ENCODE results near the gene PDE4D.

Gene PDE4D

DNA sequence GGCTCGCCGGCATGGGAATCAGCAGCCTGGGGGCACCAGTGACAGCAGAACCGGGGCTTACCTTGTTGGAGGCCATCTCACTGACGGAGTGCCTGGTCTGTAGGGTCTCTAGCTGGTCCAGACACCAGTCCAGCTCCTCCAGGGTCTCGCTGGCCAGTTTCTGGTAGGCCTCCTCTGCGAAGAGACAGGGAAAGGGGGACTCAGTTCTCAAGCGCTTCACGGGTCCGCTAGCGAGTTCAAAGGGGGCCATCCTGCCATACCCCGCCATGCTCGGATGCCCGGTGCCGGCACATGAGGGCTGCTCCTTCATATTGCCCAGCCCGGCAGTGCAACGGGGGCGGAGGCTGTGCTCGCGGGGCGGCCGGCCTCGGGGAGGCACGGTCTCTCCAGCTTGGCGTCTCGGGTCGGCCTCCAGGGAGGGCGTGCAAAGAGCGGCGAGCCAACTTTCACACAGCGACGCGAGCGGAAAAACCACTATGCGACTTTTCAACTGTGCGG, 854.7 kb downstream of the PDE4D start:
- no peak overlapping the region for H3K27ac ChIP-seq
- TF ChIP-seq, protein P1, sequence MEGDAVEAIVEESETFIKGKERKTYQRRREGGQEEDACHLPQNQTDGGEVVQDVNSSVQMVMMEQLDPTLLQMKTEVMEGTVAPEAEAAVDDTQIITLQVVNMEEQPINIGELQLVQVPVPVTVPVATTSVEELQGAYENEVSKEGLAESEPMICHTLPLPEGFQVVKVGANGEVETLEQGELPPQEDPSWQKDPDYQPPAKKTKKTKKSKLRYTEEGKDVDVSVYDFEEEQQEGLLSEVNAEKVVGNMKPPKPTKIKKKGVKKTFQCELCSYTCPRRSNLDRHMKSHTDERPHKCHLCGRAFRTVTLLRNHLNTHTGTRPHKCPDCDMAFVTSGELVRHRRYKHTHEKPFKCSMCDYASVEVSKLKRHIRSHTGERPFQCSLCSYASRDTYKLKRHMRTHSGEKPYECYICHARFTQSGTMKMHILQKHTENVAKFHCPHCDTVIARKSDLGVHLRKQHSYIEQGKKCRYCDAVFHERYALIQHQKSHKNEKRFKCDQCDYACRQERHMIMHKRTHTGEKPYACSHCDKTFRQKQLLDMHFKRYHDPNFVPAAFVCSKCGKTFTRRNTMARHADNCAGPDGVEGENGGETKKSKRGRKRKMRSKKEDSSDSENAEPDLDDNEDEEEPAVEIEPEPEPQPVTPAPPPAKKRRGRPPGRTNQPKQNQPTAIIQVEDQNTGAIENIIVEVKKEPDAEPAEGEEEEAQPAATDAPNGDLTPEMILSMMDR (IDR thresholded peaks at IDR 0.05) = no peak
- TF ChIP-seq ZFX (IDR thresholded peaks at IDR 0.05; ENCODE audit: borderline replicate concordance) = no peak

DNA sequence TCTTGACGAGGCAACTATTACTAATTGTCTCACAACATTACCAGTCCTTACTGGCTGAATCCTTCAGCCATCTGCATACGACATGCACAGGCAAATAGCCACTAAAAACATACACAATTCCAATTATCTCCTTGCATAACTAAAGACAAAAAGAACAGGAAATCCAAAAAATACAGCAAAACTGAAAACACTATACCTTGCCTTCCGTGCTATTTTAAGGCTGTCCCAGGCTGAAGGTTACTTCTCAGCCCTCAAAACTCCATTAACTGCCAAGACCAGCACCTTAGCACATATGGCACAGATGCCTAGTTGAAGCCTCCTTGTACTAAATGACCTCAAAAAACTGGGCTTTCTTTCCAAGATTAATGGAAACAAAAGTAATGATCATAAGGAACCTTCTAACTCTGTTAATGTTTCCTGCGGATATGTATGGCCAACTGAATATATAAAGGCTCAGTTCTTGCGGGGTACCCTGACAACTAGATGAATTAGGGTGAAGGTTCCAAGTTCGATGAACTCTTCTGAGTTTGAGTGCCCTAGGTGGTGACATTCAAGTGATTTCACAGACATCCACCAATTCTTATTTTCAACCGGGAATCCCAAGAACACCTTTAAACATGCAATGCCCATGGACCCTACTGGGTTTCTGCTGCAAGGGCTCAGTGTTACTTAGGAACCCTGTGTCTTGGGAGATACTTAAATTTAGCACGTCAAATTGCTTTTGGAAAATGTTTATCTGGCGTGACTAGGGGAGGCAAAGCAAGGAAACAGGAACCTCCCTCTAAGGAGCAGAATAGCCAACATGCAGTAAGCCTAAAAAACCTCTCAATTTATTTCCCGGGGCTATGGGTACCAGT, 855.4 kb downstream of the PDE4D start:
- H3K27ac ChIP-seq = no peak overlapping the region
- TF ChIP-seq, protein P1 (IDR thresholded peaks at IDR 0.05) = no peak
- no peak for TF ChIP-seq ZFX (IDR thresholded peaks at IDR 0.05; ENCODE audit: borderline replicate concordance)

DNA sequence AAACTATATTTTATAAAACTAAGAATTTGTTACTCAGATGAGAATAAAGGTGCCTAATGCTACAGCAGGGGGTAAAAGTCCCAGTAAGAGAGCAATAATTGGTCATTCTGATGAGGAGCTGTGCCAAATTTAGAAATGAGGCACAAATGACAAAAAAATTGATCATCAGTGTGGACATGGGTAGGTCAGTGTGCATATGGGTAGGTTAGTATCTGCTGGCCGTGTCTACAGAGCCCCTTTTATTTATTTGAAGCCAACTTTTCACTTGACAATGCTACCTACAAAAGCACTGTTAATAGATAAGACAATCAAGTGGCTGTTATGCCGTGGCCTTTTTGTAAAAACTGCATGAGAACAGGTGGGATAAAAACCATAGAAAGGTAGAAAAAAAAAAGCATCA, 856.1 kb downstream of the PDE4D start:
- no peak overlapping the region for H3K27ac ChIP-seq
- TF ChIP-seq, protein P1 (IDR thresholded peaks at IDR 0.05) = no peak
- no peak for TF ChIP-seq ZFX (IDR thresholded peaks at IDR 0.05; ENCODE audit: borderline replicate concordance)

DNA sequence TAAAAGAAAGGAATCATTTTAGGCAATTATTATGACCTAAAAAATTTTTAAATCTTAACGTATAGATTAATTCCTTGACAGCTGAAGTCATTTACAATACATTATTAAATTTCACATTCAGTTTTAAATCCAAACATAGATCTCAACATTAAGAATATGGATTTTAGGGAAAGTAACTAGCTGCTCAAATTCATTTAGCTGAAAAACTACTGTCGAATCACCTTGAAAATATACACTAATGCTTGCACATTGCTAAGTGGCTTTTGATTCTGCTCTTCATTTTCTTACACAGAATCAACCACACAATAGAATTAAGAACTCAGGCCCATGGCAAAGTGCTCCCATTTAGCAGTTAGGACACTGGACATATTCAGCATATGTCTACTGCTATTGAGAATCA, 856.5 kb downstream of the PDE4D start:
- TF ChIP-seq, protein P1 (IDR thresholded peaks at IDR 0.05) = no peak
- no peak for TF ChIP-seq ZFX (IDR thresholded peaks at IDR 0.05; ENCODE audit: borderline replicate concordance)
- no peak overlapping the region for H3K27ac ChIP-seq

DNA sequence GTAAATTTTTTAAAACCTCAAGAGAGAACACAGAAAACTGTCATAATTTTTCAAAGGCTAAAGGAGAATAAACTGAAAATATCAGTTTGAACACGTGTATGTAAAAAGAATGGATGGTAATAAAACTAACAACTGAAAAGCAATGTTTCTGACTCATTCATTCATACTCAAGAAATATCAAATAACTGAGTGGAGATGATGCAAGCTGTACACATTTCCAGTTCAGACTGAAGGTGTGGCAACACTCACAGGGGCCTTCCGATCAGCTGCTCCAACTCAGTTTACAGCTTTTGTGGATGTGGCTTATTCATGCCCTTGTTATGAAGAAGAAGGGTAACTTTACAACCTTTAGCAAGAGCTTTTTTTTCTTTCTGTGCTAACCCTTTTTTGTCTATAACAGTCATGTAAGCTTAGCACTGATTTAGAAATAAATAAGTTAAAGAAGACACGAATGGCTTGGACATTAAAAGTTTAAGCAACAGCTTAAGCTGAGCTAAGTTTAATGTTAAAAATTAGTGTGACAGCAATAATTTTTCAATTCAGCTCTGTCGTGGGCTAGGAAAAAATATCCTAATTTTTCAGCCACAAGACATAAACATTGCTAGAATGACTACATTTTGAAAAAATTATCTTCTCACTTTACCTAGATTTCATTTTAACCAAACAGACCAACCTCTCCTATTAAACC, 857.1 kb downstream of the PDE4D start:
- H3K27ac ChIP-seq = no peak overlapping the region
- no peak for TF ChIP-seq ZFX (IDR thresholded peaks at IDR 0.05; ENCODE audit: borderline replicate concordance)
- TF ChIP-seq, protein P1 (IDR thresholded peaks at IDR 0.05) = no peak

DNA sequence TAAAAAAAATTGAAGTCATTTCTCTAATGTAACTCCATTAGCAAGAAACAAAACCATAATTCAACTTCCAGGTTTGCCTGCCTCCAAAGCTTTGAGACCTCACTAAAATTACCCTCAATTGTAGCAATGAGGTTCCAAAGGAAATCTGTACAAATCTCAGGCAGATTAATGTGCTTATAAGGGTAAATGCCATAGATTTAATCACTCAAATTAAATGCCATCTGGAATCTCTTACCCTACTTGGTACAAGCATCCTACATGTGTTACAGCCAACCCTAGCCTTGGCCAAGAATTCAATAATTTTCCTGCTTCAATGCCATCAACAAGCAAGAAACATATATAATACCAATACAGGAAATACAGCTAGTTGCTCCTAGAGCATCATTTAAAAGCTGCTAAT, 857.8 kb downstream of the PDE4D start:
- TF ChIP-seq, protein P1 (IDR thresholded peaks at IDR 0.05) = no peak
- TF ChIP-seq ZFX (IDR thresholded peaks at IDR 0.05; ENCODE audit: borderline replicate concordance) = no peak
- H3K27ac ChIP-seq = no peak overlapping the region

All from 22Rv1 (cell line).